ENCODE data around the gene MICAL2.

The MICAL2 gene, protein sequence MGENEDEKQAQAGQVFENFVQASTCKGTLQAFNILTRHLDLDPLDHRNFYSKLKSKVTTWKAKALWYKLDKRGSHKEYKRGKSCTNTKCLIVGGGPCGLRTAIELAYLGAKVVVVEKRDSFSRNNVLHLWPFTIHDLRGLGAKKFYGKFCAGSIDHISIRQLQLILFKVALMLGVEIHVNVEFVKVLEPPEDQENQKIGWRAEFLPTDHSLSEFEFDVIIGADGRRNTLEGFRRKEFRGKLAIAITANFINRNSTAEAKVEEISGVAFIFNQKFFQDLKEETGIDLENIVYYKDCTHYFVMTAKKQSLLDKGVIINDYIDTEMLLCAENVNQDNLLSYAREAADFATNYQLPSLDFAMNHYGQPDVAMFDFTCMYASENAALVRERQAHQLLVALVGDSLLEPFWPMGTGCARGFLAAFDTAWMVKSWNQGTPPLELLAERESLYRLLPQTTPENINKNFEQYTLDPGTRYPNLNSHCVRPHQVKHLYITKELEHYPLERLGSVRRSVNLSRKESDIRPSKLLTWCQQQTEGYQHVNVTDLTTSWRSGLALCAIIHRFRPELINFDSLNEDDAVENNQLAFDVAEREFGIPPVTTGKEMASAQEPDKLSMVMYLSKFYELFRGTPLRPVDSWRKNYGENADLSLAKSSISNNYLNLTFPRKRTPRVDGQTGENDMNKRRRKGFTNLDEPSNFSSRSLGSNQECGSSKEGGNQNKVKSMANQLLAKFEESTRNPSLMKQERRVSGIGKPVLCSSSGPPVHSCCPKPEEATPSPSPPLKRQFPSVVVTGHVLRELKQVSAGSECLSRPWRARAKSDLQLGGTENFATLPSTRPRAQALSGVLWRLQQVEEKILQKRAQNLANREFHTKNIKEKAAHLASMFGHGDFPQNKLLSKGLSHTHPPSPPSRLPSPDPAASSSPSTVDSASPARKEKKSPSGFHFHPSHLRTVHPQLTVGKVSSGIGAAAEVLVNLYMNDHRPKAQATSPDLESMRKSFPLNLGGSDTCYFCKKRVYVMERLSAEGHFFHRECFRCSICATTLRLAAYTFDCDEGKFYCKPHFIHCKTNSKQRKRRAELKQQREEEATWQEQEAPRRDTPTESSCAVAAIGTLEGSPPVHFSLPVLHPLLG

GRCh38 chr11:12110201-12110713 lies at the start of gene MICAL2:
Gene MICAL2 (plus strand): TSS chr11:12110590. CDS start chr11:12162156, 51,566 bp downstream.
- H3K27ac ChIP-seq: peak within 1 kb of the TSS; percentile 54; the same call in 1 of the 2 replicates
- no peak for TF ChIP-seq CTCF (conservative IDR thresholded peaks at IDR 0.05)

GRCh38 chr11:12061851-12062560 lies 48.4 kb upstream of the MICAL2 start:
- H3K27ac ChIP-seq: no peak overlapping the region
- TF ChIP-seq CTCF (conservative IDR thresholded peaks at IDR 0.05): no peak

GRCh38 chr11:12063251-12063650 lies 47.1 kb upstream of the MICAL2 start:
- TF ChIP-seq CTCF (conservative IDR thresholded peaks at IDR 0.05): no peak
- H3K27ac ChIP-seq: no peak overlapping the region

GRCh38 chr11:12064136-12064953 lies 46.0 kb upstream of the MICAL2 start:
- TF ChIP-seq CTCF (conservative IDR thresholded peaks at IDR 0.05): no peak
- H3K27ac ChIP-seq: no peak overlapping the region

DNA sequence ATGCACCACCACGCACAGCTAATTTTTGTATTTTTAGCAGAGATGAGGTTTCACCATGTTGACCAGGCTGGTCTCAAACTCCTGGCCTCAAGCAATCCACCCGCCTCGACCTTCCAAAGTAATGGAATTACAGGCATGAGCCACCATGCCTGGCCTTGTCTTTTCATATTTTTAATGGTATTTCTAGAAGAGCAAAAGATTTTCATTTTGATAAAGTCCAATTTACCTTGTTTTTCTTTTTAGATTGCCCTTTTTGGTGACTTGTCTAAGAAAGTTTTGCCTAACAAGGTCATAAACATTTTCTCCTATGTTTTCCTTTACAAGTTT lies 45.5 kb upstream of the MICAL2 start:
- no peak overlapping the region for H3K27ac ChIP-seq
- no peak for TF ChIP-seq CTCF (conservative IDR thresholded peaks at IDR 0.05)

DNA sequence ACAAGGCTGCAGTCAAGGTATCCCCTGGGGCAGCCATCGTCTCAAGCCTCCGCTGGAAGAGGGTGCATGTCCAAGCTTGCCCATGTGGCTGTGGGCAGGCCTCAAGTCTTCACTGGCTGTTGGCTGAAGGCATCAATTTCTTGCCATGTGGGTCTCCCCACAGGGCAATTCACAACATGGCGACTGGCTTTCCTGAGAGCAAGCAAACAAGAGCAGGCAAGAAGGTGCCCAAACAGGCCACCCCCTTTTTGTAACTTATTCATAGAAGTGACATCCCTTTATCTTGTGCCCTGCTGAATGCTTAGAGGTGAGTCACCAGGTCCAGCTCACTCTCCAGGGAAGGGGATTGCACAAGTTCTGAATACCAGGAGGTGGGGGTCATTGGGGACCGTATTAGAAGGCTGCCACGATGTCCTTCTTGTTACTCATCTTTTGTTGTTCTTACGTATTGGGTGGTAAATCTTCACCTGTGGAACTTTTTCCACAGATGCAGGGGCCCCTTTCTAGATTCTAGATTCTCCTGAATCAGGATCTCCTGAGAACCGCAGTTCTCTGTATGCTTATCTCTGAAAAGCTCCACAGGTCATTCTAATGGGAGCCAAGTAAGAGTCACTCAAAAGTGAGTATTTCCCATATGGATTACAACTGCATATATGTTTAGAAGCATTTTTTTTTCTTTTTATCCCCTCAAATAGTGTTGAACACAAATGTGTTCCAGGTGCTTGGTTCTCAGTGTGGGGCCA lies 44.2 kb upstream of the MICAL2 start:
- no peak for TF ChIP-seq CTCF (conservative IDR thresholded peaks at IDR 0.05)
- peak overlapping the region; percentile 58 for H3K27ac ChIP-seq

Measured in VCaP (cell line).